ENCODE data around the gene DPH6. TPM values are rescaled to one million over a fixed set of nuclear protein-coding genes. Genes with fewer than 3 reads are reported as not detected.

Gene DPH6
- total RNA-seq, 2 experiments from 2014 or later: 6.3 to 9.7 TPM

GRCh38 chr15:35529784-35530183, 16.2 kb downstream of the DPH6 start:
- Mint-ChIP-seq H3K4me3 (no peak overlapping the region), H3K9me3 (peaks cover 17% of the 10 kb centered on the region), H3K27ac (no peak overlapping the region), H3K4me1 (no peaks in the 10 kb centered on the region), H3K36me3 (peaks cover 27% of the 10 kb centered on the region), H3K27me3 (no peaks in the 10 kb centered on the region)
- POLR2A ChIA-PET: no interaction called here
- DNase-seq: no peak
- no peak for ATAC-seq (ENCODE audit: low read depth)

- no peaks in the 10 kb centered on the region for H3K36me3 Mint-ChIP-seq
- POLR2A ChIA-PET: no interaction called here
- H3K4me1 Mint-ChIP-seq: no peaks in the 10 kb centered on the region
- no peaks in the 10 kb centered on the region for H3K27me3 Mint-ChIP-seq
- no peaks in the 10 kb centered on the region for H3K9me3 Mint-ChIP-seq
- ATAC-seq (ENCODE audit: low read depth) (no peak), DNase-seq (no peak)
- H3K4me3 Mint-ChIP-seq: no peak overlapping the region
- no peak overlapping the region for H3K27ac Mint-ChIP-seq
These were observed 23.9 kb downstream of the DPH6 start for GRCh38 chr15:35522061-35522460.

- H3K4me3 Mint-ChIP-seq: no peak overlapping the region
- no peaks in the 10 kb centered on the region for H3K9me3 Mint-ChIP-seq
- no peaks in the 10 kb centered on the region for H3K27me3 Mint-ChIP-seq
- DNase-seq: no peak
- POLR2A ChIA-PET: no interaction called here
- H3K4me1 Mint-ChIP-seq: no peaks in the 10 kb centered on the region
- no peak for ATAC-seq (ENCODE audit: low read depth)
- H3K27ac Mint-ChIP-seq: no peak overlapping the region
- H3K36me3 Mint-ChIP-seq: no peaks in the 10 kb centered on the region
These were observed 26.3 kb downstream of the DPH6 start for GRCh38 chr15:35519541-35520149.

- no peaks in the 10 kb centered on the region for H3K27me3 Mint-ChIP-seq
- no peak for DNase-seq
- H3K36me3 Mint-ChIP-seq: no peaks in the 10 kb centered on the region
- H3K27ac Mint-ChIP-seq: no peak overlapping the region
- H3K4me1 Mint-ChIP-seq: no peaks in the 10 kb centered on the region
- POLR2A ChIA-PET: no interaction called here
- ATAC-seq (ENCODE audit: low read depth): no peak
- no peaks in the 10 kb centered on the region for H3K9me3 Mint-ChIP-seq
- no peak overlapping the region for H3K4me3 Mint-ChIP-seq
These were observed 26.9 kb downstream of the DPH6 start for GRCh38 chr15:35519052-35519451.

- no peaks in the 10 kb centered on the region for H3K4me1 Mint-ChIP-seq
- no peak for ATAC-seq (ENCODE audit: low read depth)
- POLR2A ChIA-PET: no interaction called here
- no peaks in the 10 kb centered on the region for H3K9me3 Mint-ChIP-seq
- no peak overlapping the region for H3K4me3 Mint-ChIP-seq
- H3K27ac Mint-ChIP-seq: no peak overlapping the region
- no peaks in the 10 kb centered on the region for H3K36me3 Mint-ChIP-seq
- DNase-seq: no peak
- no peaks in the 10 kb centered on the region for H3K27me3 Mint-ChIP-seq
These were observed 31.2 kb downstream of the DPH6 start for GRCh38 chr15:35514759-35515158.

GRCh38 chr15:35507932-35508638, 37.9 kb downstream of the DPH6 start:
- H3K4me3 Mint-ChIP-seq: no peak overlapping the region
- H3K4me1 Mint-ChIP-seq: no peaks in the 10 kb centered on the region
- POLR2A ChIA-PET: no interaction called here
- H3K27me3 Mint-ChIP-seq: no peaks in the 10 kb centered on the region
- no peaks in the 10 kb centered on the region for H3K36me3 Mint-ChIP-seq
- DNase-seq: no peak
- no peak for ATAC-seq (ENCODE audit: low read depth)
- no peaks in the 10 kb centered on the region for H3K9me3 Mint-ChIP-seq
- H3K27ac Mint-ChIP-seq: no peak overlapping the region

GRCh38 chr15:35506272-35506870, 39.6 kb downstream of the DPH6 start:
- H3K27me3 Mint-ChIP-seq: no peaks in the 10 kb centered on the region
- H3K4me3 Mint-ChIP-seq: no peak overlapping the region
- H3K4me1 Mint-ChIP-seq: no peaks in the 10 kb centered on the region
- no peaks in the 10 kb centered on the region for H3K9me3 Mint-ChIP-seq
- POLR2A ChIA-PET: no interaction called here
- no peaks in the 10 kb centered on the region for H3K36me3 Mint-ChIP-seq
- no peak for DNase-seq
- ATAC-seq (ENCODE audit: low read depth): no peak
- no peak overlapping the region for H3K27ac Mint-ChIP-seq

- no peaks in the 10 kb centered on the region for H3K4me1 Mint-ChIP-seq
- ATAC-seq (ENCODE audit: low read depth) (no peak), DNase-seq (no peak)
- H3K36me3 Mint-ChIP-seq: no peaks in the 10 kb centered on the region
- POLR2A ChIA-PET: no interaction called here
- no peak overlapping the region for H3K4me3 Mint-ChIP-seq
- H3K27ac Mint-ChIP-seq: no peak overlapping the region
- no peaks in the 10 kb centered on the region for H3K27me3 Mint-ChIP-seq
- H3K9me3 Mint-ChIP-seq: no peaks in the 10 kb centered on the region
These were observed 40.2 kb downstream of the DPH6 start for GRCh38 chr15:35505809-35506208.

GRCh38 chr15:35505141-35505540, 40.8 kb downstream of the DPH6 start:
- POLR2A ChIA-PET: no interaction called here

GRCh38 chr15:35499723-35500122, 46.2 kb downstream of the DPH6 start:
- ATAC-seq (ENCODE audit: low read depth): no peak
- Mint-ChIP-seq H3K9me3 (no peaks in the 10 kb centered on the region), H3K27ac (no peak overlapping the region), H3K36me3 (no peaks in the 10 kb centered on the region), H3K4me3 (no peak overlapping the region), H3K4me1 (no peaks in the 10 kb centered on the region), H3K27me3 (no peaks in the 10 kb centered on the region)
- POLR2A ChIA-PET: no interaction called here
- DNase-seq: no peak

More at GRCh38 chr15:35505141-35505540, 40.8 kb downstream of the DPH6 start:
- H3K27me3 Mint-ChIP-seq: no peaks in the 10 kb centered on the region
- ATAC-seq (ENCODE audit: low read depth) (no peak), DNase-seq (no peak)
- H3K27ac Mint-ChIP-seq: no peak overlapping the region
- H3K36me3 Mint-ChIP-seq: no peaks in the 10 kb centered on the region
- no peaks in the 10 kb centered on the region for H3K9me3 Mint-ChIP-seq
- H3K4me1 Mint-ChIP-seq: no peaks in the 10 kb centered on the region
- H3K4me3 Mint-ChIP-seq: no peak overlapping the region

- ATAC-seq (ENCODE audit: low read depth) (no peak), DNase-seq (no peak)
- Mint-ChIP-seq H3K27me3 (no peaks in the 10 kb centered on the region), H3K4me1 (no peaks in the 10 kb centered on the region), H3K4me3 (no peak overlapping the region), H3K27ac (no peak overlapping the region), H3K36me3 (no peaks in the 10 kb centered on the region), H3K9me3 (no peaks in the 10 kb centered on the region)
- POLR2A ChIA-PET: no interaction called here
These were observed 49.4 kb downstream of the DPH6 start for GRCh38 chr15:35496585-35496984.

GRCh38 chr15:35495080-35495479, 50.9 kb downstream of the DPH6 start:
- no peaks in the 10 kb centered on the region for H3K27me3 Mint-ChIP-seq
- no peaks in the 10 kb centered on the region for H3K4me1 Mint-ChIP-seq
- DNase-seq: no peak
- H3K9me3 Mint-ChIP-seq: no peaks in the 10 kb centered on the region
- H3K36me3 Mint-ChIP-seq: no peaks in the 10 kb centered on the region
- no peak for ATAC-seq (ENCODE audit: low read depth)
- no peak overlapping the region for H3K4me3 Mint-ChIP-seq
- no peak overlapping the region for H3K27ac Mint-ChIP-seq
- POLR2A ChIA-PET: no interaction called here

- Mint-ChIP-seq H3K27ac (no peak overlapping the region), H3K36me3 (peaks cover 11% of the 10 kb centered on the region), H3K4me1 (no peaks in the 10 kb centered on the region), H3K4me3 (no peak overlapping the region), H3K9me3 (peaks cover 11% of the 10 kb centered on the region), H3K27me3 (no peaks in the 10 kb centered on the region)
- DNase-seq (no peak), ATAC-seq (ENCODE audit: low read depth) (no peak)
- POLR2A ChIA-PET: no interaction called here
These were observed 54.0 kb downstream of the DPH6 start for GRCh38 chr15:35491999-35492398.

GRCh38 chr15:35491173-35491572, 54.8 kb downstream of the DPH6 start:
- POLR2A ChIA-PET: no interaction called here
- Mint-ChIP-seq H3K9me3 (peaks cover 13% of the 10 kb centered on the region), H3K4me1 (no peaks in the 10 kb centered on the region), H3K36me3 (peaks cover 14% of the 10 kb centered on the region), H3K27ac (no peak overlapping the region), H3K4me3 (no peak overlapping the region), H3K27me3 (no peaks in the 10 kb centered on the region)
- DNase-seq (no peak), ATAC-seq (ENCODE audit: low read depth) (no peak)
